ENCODE results near the gene LGALS7B.
"Not testable (repeated sequence)": the region's sequence is repeated elsewhere in the genome, so short reads cannot be mapped to it uniquely, and the experiment has no call there.

The LGALS7B gene

GRCh38 chr19:38806371-38806770 is 17.4 kb downstream of the LGALS7B start:
- no peak for DNase-seq (ENCODE audit: low read depth)
- H3K4me3 ChIP-seq (ENCODE audit: low read length): no peak overlapping the region
- TF ChIP-seq, protein P1, sequence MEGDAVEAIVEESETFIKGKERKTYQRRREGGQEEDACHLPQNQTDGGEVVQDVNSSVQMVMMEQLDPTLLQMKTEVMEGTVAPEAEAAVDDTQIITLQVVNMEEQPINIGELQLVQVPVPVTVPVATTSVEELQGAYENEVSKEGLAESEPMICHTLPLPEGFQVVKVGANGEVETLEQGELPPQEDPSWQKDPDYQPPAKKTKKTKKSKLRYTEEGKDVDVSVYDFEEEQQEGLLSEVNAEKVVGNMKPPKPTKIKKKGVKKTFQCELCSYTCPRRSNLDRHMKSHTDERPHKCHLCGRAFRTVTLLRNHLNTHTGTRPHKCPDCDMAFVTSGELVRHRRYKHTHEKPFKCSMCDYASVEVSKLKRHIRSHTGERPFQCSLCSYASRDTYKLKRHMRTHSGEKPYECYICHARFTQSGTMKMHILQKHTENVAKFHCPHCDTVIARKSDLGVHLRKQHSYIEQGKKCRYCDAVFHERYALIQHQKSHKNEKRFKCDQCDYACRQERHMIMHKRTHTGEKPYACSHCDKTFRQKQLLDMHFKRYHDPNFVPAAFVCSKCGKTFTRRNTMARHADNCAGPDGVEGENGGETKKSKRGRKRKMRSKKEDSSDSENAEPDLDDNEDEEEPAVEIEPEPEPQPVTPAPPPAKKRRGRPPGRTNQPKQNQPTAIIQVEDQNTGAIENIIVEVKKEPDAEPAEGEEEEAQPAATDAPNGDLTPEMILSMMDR (conservative IDR thresholded peaks at IDR 0.05; ENCODE audit: low read length): no peak

DNA sequence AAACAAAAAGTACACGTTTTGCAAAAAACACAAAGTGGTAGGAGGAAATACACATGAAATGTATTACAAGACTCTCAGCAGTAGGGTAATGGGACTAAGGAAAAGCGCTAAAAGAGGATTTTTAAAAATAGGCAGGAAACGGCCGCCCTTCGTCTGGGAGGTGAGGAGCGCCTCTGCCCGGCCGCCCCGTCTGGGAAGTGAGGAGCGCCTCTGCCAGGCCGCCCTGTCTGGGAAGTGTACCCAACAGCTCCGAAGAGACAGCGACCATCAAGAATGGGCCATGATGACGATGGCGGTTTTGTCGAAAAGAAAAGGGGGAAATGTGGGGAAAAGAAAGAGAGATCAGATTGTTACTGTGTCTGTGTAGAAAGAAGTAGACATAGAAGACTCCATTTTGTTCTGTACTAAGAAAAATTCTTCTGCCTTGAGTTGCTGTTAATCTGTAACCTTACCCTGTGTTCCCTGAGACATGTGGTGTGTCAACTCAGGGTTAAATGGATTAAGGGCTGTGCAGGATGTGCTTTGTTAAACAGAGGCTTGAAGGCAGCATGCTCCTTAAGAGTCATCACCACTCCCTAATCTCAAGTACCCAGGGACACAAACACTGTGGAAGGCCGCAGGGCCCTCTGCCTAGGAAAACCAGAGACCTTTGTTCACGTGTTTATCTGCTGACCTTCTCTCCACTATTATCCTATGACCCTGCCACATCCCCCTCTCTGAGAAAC is 18.5 kb downstream of the LGALS7B start:
- not testable (repeated sequence) for DNase-seq (ENCODE audit: low read depth); H3K4me3 ChIP-seq (ENCODE audit: low read length)

DNA sequence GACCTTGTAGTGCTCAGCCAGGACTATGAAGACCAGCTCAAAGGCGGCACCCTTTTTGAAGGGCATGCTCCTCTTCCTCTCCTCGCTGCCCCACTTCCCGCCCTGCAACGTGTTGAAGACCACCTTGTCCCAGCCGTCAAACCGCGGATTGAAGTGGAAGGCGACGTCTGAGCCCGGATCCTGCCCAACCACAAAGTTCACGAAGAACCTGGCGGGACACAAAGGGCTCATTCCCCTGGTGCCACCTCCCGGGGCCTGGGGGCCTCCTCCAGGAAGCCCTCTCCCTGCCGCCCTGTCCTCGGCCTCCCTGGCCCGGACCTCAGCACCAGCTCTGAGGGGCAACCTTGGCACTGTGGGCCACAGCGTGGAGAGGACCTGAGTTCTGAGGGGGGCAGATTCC is 19.7 kb downstream of the LGALS7B start:
- TF ChIP-seq, protein P1 (conservative IDR thresholded peaks at IDR 0.05; ENCODE audit: low read length): no peak
- H3K4me3 ChIP-seq (ENCODE audit: low read length): no peak overlapping the region
- no peak for DNase-seq (ENCODE audit: low read depth)

DNA sequence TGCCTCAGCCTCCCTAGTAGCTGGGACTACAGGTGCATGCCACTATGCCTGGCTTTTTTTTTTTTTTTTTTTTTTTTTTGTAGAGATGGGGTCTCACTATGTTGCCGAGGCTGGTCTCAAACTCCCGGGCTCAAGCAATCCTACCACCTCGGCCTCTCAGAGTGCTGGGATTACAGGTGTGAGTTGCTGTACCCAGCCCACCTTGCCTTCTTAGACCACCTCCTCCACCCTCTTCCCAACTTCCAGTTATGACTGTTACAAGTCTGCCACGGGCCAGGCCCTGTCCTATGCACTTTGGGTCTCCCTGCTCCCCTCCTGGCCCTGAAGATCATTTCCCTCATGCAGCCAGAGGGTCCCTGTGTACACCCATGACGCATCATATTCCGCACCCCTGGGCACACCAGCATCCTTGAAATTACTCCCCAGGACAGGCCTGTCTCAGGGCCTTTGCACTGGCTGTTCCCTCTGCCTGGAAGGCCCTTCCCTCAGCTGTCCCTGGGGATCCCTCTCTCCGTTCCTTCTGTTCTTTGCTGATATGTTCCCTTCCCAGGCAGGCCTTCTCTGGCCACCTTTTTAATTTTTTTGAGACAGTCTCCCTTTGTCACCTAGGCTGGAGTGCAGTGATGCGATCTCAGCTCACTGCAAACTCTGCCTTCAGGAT is 20.7 kb downstream of the LGALS7B start:
- TF ChIP-seq, protein P1 (conservative IDR thresholded peaks at IDR 0.05; ENCODE audit: low read length): no peak
- no peak for DNase-seq (ENCODE audit: low read depth)

DNA sequence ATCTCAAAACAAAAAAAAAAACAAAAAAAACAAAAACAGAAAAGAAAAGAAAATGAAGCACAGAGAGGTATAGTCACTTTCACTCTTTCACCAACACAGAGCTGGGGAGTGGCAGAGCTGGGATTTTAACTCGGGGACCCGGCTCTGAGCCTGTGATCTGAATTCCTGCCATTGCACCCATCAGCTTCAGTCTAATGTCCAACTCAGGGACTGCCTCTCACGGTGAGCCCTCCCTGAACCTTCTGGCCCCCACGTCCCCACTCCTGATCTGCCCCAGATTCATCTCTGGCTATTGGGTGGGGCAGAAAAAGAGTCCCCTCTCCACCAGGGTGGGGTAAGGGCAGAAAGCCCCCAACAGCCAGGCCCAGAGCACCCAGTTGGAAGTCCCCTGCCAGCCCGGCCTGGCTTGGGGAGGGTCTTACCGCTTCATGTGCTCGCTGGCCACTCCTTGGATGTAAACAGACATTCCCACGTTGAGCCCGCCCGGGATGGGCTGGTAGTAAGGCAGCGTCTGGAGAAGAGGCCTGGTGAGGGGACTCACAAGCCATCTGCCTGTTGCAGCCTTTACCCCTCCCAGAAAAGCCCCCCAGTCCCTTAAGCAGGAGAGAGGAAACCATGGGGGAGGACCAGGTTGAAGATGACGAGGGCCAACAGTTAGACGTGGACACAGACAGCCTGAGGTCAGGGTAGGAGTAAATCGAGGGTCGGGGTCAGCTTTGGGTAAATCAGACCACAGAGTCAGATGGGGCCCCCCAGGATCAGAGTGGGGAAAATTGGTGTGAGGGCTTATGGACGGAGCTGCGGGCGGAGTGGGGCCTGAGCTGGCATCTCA is 23.2 kb downstream of the LGALS7B start:
- TF ChIP-seq, protein P1 (conservative IDR thresholded peaks at IDR 0.05; ENCODE audit: low read length): no peak
- DNase-seq (ENCODE audit: low read depth): no peak
- H3K4me3 ChIP-seq (ENCODE audit: low read length): no peak overlapping the region

More for the DNA sequence above, 20.7 kb downstream of the LGALS7B start:
- no peak overlapping the region for H3K4me3 ChIP-seq (ENCODE audit: low read length)

- TF ChIP-seq, protein P1 (conservative IDR thresholded peaks at IDR 0.05; ENCODE audit: low read length): no peak
- H3K4me3 ChIP-seq (ENCODE audit: low read length): no peak within 1 kb of the TSS
- no peak for DNase-seq (ENCODE audit: low read depth)
Observed at GRCh38 chr19:38812841-38813320, 23.9 kb downstream of the LGALS7B start, which contains the start of gene LGALS4. Gene LGALS4 (minus strand): TSS chr19:38812945. CDS start chr19:38812886, 59 bp downstream.

GRCh38 chr19:38813323-38813722 is 24.3 kb downstream of the LGALS7B start:
- H3K4me3 ChIP-seq (ENCODE audit: low read length): no peak overlapping the region
- no peak for DNase-seq (ENCODE audit: low read depth)
- TF ChIP-seq, protein P1 (conservative IDR thresholded peaks at IDR 0.05; ENCODE audit: low read length): no peak

- H3K4me3 ChIP-seq (ENCODE audit: low read length): not testable (repeated sequence)
Observed at GRCh38 chr19:38813932-38814331, 24.9 kb downstream of the LGALS7B start.

More at GRCh38 chr19:38813932-38814331, 24.9 kb downstream of the LGALS7B start:
- not testable (repeated sequence) for DNase-seq (ENCODE audit: low read depth)

Measured in AG10803 (cell line).